ENCODE data around the gene HEPHL1.
"Not testable (repeated sequence)": the region's sequence is repeated elsewhere in the genome, so short reads cannot be mapped to it uniquely, and the experiment has no call there.

HEPHL1 gene, protein sequence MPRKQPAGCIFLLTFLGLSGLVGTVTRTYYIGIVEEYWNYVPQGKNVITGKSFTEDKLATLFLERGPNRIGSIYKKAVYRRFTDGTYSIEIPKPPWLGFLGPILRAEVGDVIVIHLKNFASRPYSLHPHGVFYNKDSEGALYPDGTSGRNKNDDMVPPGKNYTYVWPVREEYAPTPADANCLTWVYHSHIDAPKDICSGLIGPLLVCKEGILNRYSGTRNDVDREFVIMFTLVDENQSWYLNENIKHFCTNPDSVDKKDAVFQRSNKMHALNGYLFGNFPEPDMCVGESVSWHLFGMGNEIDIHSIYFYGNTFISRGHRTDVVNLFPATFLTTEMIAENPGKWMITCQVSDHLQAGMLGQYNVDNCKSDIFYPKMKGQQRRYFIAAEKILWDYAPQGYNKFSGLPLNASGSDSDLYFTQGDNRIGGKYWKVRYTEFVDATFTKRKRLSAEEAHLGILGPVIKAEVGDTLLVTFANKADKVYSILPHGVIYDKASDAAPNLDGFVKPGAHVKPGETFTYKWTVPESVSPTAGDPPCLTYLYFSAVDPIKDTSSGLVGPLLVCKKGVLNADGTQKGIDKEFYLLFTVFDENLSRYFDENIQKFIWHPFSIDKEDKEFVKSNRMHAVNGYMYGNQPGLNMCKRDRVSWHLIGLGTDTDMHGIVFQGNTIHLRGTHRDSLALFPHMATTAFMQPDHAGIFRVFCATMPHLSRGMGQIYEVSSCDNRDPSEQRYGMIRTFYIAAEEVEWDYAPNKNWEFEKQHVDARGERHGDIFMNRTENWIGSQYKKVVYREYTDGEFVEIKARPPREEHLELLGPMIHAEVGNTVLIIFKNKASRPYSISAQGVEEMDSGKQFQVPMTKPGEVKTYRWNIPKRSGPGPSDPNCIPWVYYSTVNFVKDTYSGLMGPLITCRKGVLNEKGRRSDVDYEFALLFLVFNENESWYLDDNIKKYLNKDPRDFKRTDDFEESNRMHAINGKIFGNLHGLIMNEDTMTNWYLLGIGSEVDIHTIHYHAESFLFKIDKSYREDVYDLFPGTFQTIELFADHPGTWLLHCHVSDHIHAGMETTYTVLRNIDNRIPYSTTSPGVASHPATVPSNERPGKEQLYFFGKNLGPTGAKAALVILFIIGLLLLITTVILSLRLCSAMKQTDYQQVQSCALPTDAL

DNA sequence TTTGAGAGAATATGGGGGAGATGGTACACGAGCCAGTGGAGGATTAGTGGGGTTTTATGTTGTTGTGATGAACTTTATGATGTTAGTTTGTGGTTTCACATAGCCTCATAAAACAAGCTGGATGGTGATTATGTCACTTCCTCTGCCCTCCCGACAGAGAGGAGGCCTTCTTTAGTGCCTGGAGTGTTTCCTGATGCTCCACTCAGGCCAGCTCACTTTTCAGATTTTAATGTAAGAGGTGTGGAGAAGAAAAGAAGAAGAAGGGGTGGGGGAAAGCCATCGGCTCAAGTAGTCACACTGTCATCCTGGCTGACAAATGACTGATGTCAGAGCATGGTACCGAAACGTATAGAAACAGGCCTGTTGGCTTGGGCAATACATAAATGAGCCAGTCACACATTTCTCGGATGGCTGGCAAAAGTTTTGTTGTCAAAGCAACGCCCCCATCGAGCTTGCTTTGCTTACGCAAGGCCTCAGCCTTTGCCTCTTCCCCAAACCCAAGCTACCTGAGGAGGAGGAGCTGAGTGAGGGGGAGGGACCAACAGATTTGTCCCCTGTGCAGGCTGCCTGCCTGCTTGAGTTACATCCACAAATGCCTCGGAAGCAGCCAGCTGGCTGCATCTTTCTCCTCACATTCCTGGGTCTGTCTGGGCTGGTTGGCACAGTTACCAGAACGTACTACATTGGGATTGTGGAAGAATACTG is at the start of gene HEPHL1:
Gene HEPHL1 (plus strand): TSS at position 578 of the 705 bp plus-strand sequence. CDS start 15 bp downstream, at position 593.
- no peak for DNase-seq

GRCh38 chr11:93972790-93973189 is 48.4 kb upstream of the HEPHL1 start:
- DNase-seq, result no peak

- DNase-seq, result not testable (repeated sequence)
Measured at GRCh38 chr11:93973322-93974051, 47.7 kb upstream of the HEPHL1 start.

DNA sequence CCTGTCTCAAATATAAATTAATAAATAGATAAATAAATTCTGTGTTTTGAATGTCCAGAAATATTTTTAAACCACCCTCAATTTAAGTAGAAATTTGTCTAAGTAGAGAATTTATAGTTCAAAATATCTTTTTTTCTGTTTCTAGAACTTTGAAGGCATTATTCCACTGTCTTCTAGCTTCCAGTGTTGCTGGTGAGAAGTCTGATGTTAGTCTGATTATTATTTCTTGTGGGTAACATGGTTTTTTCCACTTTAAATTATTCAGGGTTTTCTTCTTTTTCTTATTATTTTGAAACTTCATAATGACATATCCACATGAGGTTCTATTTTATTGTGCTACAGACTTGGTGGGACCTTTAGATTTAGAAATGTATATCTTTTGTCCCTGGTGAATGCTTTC is 46.4 kb upstream of the HEPHL1 start:
- no peak for DNase-seq

DNA sequence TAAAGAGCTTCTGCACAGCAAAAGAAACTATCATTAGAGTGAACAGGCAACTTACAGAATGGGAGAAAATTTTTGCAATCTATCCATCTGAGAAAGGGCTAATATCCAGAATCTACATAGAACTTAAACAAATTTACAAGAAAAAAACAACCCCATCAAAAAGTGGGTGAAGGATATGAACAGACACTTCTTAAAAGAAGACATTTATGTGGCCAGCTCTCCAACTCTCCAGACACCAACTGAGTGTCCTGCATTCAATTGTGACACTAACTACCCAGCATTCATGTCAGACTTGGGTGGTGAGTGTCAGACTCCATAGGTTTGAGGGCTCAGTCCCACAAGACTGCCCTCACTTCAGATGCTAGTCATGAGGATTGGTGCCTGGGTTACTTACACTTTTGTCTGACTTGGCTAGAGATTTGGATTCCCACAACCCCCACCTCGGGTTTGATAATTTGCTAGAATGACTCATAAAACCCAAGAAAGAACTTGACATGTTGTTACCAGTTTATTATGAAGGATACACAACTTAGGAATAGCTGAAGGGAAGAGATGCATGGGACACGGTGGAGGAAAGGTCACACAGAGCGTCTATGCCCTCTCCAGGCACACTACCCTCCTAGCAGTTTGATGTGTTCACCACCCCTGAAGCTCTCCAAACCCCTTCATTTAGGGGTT is 44.4 kb upstream of the HEPHL1 start:
- not testable (repeated sequence) for DNase-seq

DNA sequence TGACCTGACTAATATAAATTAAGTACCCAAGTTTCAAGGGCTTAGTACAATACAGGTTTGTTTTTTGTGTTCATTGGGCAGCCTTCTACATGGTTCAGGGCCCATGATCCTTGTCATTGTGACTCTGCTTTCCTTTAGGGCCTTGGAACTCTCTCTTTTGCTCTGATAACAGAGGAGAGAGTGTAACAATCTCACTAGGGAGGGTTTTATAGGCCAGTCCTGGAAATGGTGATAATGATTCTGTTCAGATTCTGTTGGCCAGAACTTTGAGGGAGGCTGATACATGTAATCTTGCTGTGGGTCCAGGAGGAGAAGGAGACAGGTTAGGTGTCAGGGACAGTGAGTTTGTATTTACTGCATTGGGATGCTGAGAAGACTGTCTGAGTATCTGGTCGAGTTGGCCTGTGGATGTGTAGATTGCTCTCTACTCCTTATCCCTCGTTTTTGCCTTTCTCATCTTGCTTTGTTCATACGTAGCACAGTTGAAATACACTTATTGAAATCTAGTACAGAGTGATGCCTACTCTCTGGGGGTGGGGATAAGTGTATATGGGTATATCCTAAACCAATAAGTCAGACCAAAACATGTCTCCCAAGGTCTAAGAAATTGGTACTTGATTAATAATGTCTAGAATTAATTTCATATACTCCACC is 37.5 kb upstream of the HEPHL1 start:
- DNase-seq, result no peak

DNA sequence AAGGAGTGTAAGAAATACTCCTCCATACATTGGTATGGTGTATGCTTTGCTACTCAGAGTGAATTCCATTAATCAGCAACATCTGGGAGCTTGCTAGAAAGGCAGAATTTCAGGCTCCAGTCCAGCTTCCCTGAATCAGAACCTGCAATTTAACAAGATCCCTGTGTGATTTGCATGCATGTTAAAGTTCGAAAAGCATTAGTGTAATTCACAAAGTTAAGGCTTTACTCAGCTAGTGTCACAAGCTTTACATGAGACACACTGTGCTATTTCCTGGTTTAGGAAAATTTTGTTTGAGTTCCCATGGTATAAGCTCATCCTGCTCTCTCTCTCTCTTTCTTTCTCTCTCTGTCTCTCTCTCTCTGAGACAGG is 37.0 kb upstream of the HEPHL1 start:
- DNase-seq, result no peak

DNA sequence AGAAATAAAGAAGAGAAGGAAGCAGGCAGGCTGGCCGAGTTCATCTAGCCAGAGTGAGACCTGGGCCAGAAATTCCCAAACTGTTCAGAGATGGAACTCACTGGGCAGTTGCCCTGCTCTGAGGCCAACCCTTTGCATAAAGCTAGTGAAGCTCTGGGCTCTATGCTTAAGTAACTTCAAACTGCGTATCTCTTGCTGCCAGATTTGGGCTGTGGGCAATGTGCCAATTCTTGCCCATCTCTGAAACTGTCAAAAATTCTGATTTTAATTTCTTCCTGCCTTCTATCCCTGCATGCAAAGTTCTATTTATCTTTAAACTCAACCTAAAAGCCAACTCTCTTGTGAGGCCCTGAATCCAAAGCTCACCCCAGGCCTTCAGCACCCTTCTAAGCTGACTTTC is 36.2 kb upstream of the HEPHL1 start:
- no peak for DNase-seq

DNA sequence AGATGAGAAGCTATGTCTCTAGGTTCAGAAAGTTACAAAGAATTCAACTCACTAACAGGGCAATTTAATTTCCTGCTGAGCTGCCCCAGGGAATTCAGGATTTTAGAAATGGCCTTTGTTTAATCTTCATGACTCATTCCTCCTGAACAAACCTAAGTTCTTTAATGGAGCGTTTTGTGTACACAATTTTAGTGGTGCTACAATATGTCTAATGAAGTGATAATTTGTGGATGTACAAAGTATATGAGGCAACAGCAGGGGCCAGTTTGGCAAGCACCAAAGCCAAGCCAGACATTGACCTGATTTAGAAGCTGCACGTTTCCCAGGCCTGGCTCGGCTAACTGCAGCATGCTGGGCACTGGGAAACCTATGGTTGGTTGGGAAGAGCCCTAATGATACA is 34.4 kb upstream of the HEPHL1 start:
- DNase-seq, result no peak

- no peak for DNase-seq
Measured at GRCh38 chr11:93988455-93988854, 32.7 kb upstream of the HEPHL1 start.

GRCh38 chr11:93988912-93989311 is 32.2 kb upstream of the HEPHL1 start:
- DNase-seq, result no peak

GRCh38 chr11:93993747-93994146 is 27.4 kb upstream of the HEPHL1 start:
- no peak for DNase-seq

DNA sequence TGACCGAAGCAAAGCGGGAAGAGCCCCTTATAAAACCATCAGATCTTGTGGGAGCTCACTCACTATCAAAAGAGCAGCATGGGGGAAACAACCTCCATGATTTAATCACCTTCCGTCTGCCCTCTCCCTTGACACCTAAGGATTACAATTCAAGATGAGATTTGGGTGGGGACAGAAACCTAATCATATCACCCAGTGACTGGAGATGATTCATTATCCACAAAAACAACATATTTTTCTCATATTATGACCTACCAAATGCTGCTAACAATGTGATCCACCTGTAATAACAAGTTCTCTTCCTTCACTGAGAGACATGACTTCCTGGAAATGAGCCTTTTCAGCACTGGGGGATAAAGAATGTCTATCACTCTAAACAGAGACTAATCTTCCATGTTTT is 23.4 kb upstream of the HEPHL1 start:
- DNase-seq, result no peak

- no peak for DNase-seq
Measured at GRCh38 chr11:94000659-94001058, 20.5 kb upstream of the HEPHL1 start.

DNA sequence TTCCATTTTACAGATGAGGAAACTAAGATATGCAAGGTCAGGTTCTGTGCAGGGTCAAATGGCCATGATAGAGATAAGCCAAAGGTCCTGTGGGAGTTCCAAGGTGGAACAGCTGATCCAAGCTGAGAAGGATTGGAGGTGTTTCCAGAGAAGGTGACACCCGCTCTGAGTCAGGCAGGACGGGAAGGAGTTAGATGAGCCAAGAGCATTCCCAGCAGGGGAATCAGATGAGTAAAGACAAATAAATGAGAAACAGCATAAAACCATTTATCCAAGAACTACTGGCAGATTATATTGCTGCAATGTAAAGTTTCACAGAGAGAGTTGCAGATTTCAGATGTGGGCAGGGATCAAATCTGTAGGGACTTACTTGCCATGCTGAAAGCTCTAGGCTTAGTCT is 18.9 kb upstream of the HEPHL1 start:
- DNase-seq, result no peak

DNA sequence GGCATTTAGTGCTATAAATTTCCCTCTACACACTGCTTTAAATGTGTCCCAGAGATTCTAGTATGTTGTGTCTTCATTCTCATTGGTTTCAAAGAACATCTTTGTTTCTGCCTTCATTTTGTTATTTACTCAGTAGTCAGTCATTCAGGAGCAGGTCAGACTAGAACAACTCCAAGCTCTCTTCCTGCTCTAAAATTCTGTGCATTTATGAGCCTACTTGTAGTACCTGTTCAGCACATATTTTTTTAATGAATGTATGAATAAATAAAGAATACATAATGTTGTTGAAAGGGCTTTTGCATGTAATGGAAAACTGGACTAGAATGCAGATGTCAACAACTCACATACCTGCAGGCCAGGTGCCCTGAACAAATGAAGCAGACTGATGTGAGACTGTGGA is 13.7 kb upstream of the HEPHL1 start:
- DNase-seq, result no peak

DNA sequence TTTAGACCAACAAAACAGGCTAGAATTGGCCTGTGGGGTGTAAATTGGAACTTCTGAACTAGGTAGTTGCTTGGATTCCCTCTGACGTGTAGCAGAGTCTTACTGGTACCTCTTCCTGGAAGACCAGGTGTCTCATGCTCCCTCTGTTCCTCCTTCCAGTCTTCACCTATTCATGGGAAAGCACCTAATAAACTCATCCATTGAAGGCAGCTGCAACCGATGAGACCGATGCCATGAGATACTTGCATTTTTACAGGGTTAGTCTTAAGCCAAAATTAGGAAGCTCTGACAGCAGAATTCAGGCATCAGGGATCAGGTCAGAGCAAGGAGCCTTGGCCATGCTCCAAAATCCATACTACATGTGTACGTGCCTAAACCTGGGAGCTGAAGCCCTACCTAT is 13.2 kb upstream of the HEPHL1 start:
- DNase-seq, result no peak

DNA sequence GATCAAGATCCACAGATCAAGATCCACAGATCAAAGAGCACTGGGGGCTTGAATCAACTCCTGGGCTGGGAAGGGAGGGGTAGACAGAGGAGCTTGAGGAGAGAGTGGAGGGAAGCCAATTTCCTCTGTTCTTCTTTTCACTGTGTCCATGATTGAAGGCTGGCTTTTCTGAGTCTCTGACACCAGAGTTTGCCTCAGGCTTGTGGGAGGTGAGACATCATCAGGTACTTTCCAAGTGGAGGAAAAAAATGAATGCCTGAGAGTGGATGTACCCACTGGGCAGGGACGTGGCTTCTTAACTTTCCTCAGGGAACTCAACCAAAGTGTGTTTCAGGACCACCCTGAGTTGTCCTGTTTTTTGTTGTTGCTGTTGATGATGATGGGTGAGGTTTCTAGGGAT is 11.0 kb upstream of the HEPHL1 start:
- no peak for DNase-seq

DNA sequence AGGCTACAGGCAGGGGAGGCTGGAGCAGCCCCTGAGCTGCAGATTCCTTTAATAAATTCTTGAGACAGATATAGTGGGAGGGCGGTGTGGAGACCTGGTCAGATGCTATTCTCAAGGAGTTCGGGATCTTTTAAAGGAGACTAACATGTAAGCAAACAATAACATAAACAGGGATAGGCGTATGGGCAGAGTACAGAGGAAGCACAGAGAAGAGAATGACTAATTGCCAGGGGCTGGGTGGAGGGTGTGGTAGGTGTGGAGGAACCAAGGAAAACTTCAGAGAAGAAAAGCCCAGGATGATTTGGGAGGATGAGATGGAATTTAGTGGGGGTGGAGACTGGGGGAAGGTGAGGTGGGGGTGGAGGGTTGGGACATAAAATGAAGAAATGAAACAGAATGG is 9.7 kb upstream of the HEPHL1 start:
- no peak for DNase-seq

- no peak for DNase-seq
Measured at GRCh38 chr11:94017446-94017845, 3.7 kb upstream of the HEPHL1 start.

GRCh38 chr11:94018721-94019120 is 2.4 kb upstream of the HEPHL1 start:
- no peak for DNase-seq

Measured in NCI-H524 treated with DMSO at 0.1 percent for 48 hours (cell line).